Heart left ventricle (tissue), 13 donors: Measurements from ENCODE around the gene CLIP2.

Experiments
- CTCF ChIP-seq, 12 donors: fragments of 200-600 bp; sonication (generic) in 4 of 12; IDR thresholded peaks; one replicate each; pipeline versions ENCODE4 v1.5.0 to v1.8.0; 2018 to 2022; ENCODE audit warnings: antibody characterized with exemption in 12 of 12, mild to moderate bottlenecking in 5 of 12
- POLR2A ChIP-seq, 2 donors: fragments of 450-650 bp; IDR thresholded peaks; one replicate each; pipeline ENCODE4 v1.6.1; 2017; ENCODE audit warnings: antibody characterized with exemption in 2 of 2, mild to moderate bottlenecking in 2 of 2, moderate library complexity in 2 of 2
- donor health status: ischemic (EF 13 %, LVEDD 7.1; RV severe dilation, severe dysfunction).
- donor health status: DM: no; HTN: yes; CAD: no.
- donor health status: DM: no; HTN: no; CAD: no.
- donor health status: ischemic (EF 25% LVEDD 6.9; RV normal size, moderate dysfunction).
- donor health status: ischemic (EF 25% LVEDD 5.7; RV mildly dilated, moderate dysfunction).
- donor health status: ischemic (EF 35%, LVEDD 5.7; RV mildly dilated, moderate dysfunction).
- donor health status: nonischemic (EF 11% LVEDD 7.7; RV severe dilation, severe dysfunction).
- donor health status: DM: yes; HTN: yes; CAD: no.
- donor health status: PGD.
- donor health status: ischemic (EF 29% LVEDD 5.4; RV normal size, mild dysfunction).
- donor health status: nonischemic (EF 23%, LVEDD 6.1; RV moderate dilation, normal function).

- no peak for TF ChIP-seq CTCF (IDR thresholded peaks at IDR 0.05)
- TF ChIP-seq POLR2A (IDR thresholded peaks at IDR 0.05): no peak
Measured at GRCh38 chr7:74344132-74344496, 54.9 kb downstream of the CLIP2 start.
